K562 (cell line): ENCODE data around the gene ALDH6A1. TPM values are rescaled to one million over a fixed set of nuclear protein-coding genes. Genes with fewer than 3 reads are reported as not detected.

ENCODE experiments used
- ARID4B ChIP-seq: sonication (generic); formaldehyde crosslinking; IDR thresholded peaks from 2 replicates; pipeline ENCODE4 v1.8.0; 2022; ENCODE audit warnings: mild to moderate bottlenecking, missing genetic modification reagents
- ARNT ChIP-seq, 2 experiments: fragments of 450-650 bp; IDR thresholded peaks; 2 replicates each; pipeline ENCODE4 v1.6.1; 2016; ENCODE audit warnings: mild to moderate bottlenecking in 1 of 2
- CBFB ChIP-seq: sonication (generic); formaldehyde crosslinking; IDR thresholded peaks from 2 replicates; pipeline ENCODE4 v1.4.0; 2020; ENCODE audit warnings: mild to moderate bottlenecking, missing genetic modification reagents
- EP400 ChIP-seq: fragments of 450-650 bp; IDR thresholded peaks from 2 replicates; pipeline ENCODE4 v1.6.1; 2017; ENCODE audit warnings: antibody characterized with exemption, mild to moderate bottlenecking, moderate library complexity
- ID3 ChIP-seq, 2 experiments: fragments of 250-450 bp in 1 of 2; fragments of 450-650 bp in 1 of 2; sonication (Bioruptor Pico) in 1 of 2; IDR thresholded peaks; 2 replicates each; pipeline versions ENCODE4 v1.6.1 to v1.8.0; 2016 to 2021; ENCODE audit warnings: mild to moderate bottlenecking in 2 of 2, moderate library complexity in 2 of 2, missing compliant biosample characterization in 1 of 2, missing genetic modification characterization in 1 of 2
- KAT7 ChIP-seq: sonication (generic); formaldehyde crosslinking; IDR thresholded peaks from 2 replicates; pipeline ENCODE4 v1.8.0; 2022; ENCODE audit warnings: missing genetic modification reagents, mild to moderate bottlenecking, borderline replicate concordance
- MAZ ChIP-seq, 2 experiments: fragments of 450-650 bp in 1 of 2; sonication (generic) in 1 of 2; formaldehyde crosslinking; IDR thresholded peaks in 1 of 2; conservative IDR thresholded peaks in 1 of 2; 2 replicates each; pipeline versions ENCODE4 v1.4.0 to v1.5.0; 2020; ENCODE audit warnings: mild to moderate bottlenecking in 1 of 2, missing genetic modification reagents in 1 of 2
- NKRF ChIP-seq: fragments of 450-650 bp; IDR thresholded peaks from 2 replicates; pipeline ENCODE4 v1.6.1; 2016; ENCODE audit warnings: borderline replicate concordance
- PHF20 ChIP-seq: fragments of 450-650 bp; IDR thresholded peaks from 2 replicates; pipeline ENCODE4 v1.6.1; 2018; ENCODE audit not compliant: partially characterized antibody
- POLR2B ChIP-seq: fragments of 450-650 bp; IDR thresholded peaks from 2 replicates; pipeline ENCODE4 v1.6.1; 2018; ENCODE audit warnings: low read depth; ENCODE audit not compliant: partially characterized antibody
- TAF7 ChIP-seq: fragments of 450-650 bp; IDR thresholded peaks from 2 replicates; pipeline ENCODE4 v1.6.1; 2016; ENCODE audit warnings: missing genetic modification characterization, missing compliant biosample characterization
- ZNF23 ChIP-seq: fragments of 250-450 bp; sonication (Bioruptor Pico); IDR thresholded peaks from 2 replicates; pipeline ENCODE4 v1.4.0; 2020; ENCODE audit warnings: mild to moderate bottlenecking
- polyA plus RNA-seq, 8 experiments: library from polyadenylated mRNA; depleted of rRNA in 4 of 8; stranded (reverse) in 5 of 8; unstranded in 3 of 8; fragments of >200 nt; fragmentation: Nextera tagmentation in 2 of 8; fragmentation: Illumina TruSeq in 1 of 8; extraction: Ambion mirVana in 2 of 8; extraction: Trizol in 1 of 8; gene quantifications; 2 replicates each; pipeline versions ENCODE4 v1.2.1 to v1.2.3, GENCODE V29; 2011 to 2014; ENCODE audit warnings: inconsistent platforms in 1 of 8, missing spikeins in 1 of 8
- total RNA-seq, 7 experiments: library from RNA; depleted of rRNA in 6 of 7; stranded (reverse); fragments of >200 nt in 6 of 7; fragmentation: Illumina TruSeq in 2 of 7; extraction: Trizol in 2 of 7; gene quantifications; 2 replicates each; pipeline versions ENCODE4 v1.2.1 to v1.2.3, GENCODE V29; 2011 to 2021; ENCODE audit warnings: low replicate concordance in 1 of 7
- TF ChIP-seq, protein P1 (sequence below), 2 experiments: fragments of 450-650 bp in 1 of 2; sonication (generic) in 1 of 2; formaldehyde crosslinking in 1 of 2; IDR thresholded peaks in 1 of 2; conservative IDR thresholded peaks in 1 of 2; 2 replicates each; pipeline versions ENCODE4 v1.6.1 to v1.8.1; 2016 to 2023; ENCODE audit warnings: mild to moderate bottlenecking in 2 of 2, moderate library complexity in 2 of 2, inconsistent platforms in 1 of 2, missing genetic modification reagents in 1 of 2
- TF ChIP-seq, protein P2 (sequence below): fragments of 450-650 bp; formaldehyde crosslinking; conservative IDR thresholded peaks from 2 replicates; pipeline ENCODE4 v1.4.0; 2022; ENCODE audit warnings: mild to moderate bottlenecking, missing genetic modification characterization
- TF ChIP-seq, protein P3 (sequence below): sonication (generic); formaldehyde crosslinking; IDR thresholded peaks from 2 replicates; pipeline ENCODE4 v1.8.0; 2022; ENCODE audit warnings: mild to moderate bottlenecking, missing genetic modification reagents

ALDH6A1 gene
- total and polyA plus RNA-seq, 9 of the 15 experiments (the other 6 are each of a cell fraction or from before 2014, with no cell fraction given): 3.1 to 11.5 (median 4.6) TPM

DNA sequence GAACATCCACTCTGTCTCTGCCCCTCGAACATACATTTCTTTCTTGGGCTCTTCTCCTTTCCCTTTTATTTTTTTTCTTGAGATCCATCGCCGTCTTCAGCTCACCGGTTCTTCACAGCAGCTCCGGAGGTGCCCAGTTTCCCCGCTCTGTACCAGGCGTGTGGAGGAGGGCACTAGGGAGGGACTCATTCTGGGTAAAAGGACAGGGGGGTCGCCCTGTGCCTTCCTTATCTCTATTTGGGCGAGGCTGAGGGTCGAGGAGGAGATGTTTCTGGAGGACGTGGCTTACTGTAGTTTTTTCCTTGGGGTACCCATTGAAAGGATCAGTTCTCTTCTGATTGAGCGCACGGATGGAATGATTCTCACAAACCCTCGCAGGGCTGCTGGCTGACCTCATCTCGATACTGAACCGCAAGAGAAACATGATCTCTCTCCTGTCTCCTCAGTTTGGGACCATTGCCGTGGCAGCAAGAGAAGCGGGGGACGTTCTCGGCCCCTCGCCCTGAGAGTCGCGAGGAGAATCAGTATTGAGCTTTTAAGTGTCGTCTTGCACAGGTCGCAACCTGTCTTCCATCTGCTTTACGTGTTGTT, 889 bp upstream of the ALDH6A1 start (continued):
- TF ChIP-seq, protein P1, sequence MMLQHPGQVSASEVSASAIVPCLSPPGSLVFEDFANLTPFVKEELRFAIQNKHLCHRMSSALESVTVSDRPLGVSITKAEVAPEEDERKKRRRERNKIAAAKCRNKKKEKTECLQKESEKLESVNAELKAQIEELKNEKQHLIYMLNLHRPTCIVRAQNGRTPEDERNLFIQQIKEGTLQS (IDR thresholded peaks at IDR 0.05): 0 out of 2 replicates have a peak, but pooled peaks have one; percentile 5
- TF ChIP-seq, protein P1 (CRISPR knock-in tag; conservative IDR thresholded peaks at IDR 0.05): no peak
- peak; percentile 97 for TF ChIP-seq PHF20
- TF ChIP-seq KAT7 (CRISPR knock-in tag): peak; percentile 50; the same call in 1 of the 2 replicates
- peak in 1 of 2 experiments; percentile 0; a peak in 1 of 4 replicates for TF ChIP-seq MAZ (CRISPR knock-in tag; conservative IDR thresholded peaks at IDR 0.05 in 1 of 2, IDR thresholded peaks at IDR 0.05 in 1 of 2)
- peak; percentile 3 to 76; a peak in 2 of 4 replicates for TF ChIP-seq ARNT (IDR thresholded peaks at IDR 0.05)
- peak; percentile 96 for TF ChIP-seq NKRF
- TF ChIP-seq ARID4B (CRISPR knock-in tag): peak; percentile 44; the same call in 1 of the 2 replicates
- no peak for TF ChIP-seq ID3 (CRISPR knock-in tag; IDR thresholded peaks at IDR 0.05)
- TF ChIP-seq ID3 (tag; IDR thresholded peaks at IDR 0.05): peak; percentile 52; the same call in 1 of the 2 replicates
- TF ChIP-seq POLR2B: peak; percentile 49
- no peak for TF ChIP-seq CBFB
- TF ChIP-seq, protein P2, sequence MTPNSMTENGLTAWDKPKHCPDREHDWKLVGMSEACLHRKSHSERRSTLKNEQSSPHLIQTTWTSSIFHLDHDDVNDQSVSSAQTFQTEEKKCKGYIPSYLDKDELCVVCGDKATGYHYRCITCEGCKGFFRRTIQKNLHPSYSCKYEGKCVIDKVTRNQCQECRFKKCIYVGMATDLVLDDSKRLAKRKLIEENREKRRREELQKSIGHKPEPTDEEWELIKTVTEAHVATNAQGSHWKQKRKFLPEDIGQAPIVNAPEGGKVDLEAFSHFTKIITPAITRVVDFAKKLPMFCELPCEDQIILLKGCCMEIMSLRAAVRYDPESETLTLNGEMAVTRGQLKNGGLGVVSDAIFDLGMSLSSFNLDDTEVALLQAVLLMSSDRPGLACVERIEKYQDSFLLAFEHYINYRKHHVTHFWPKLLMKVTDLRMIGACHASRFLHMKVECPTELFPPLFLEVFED (CRISPR knock-in tag): 0 out of 2 replicates have a peak, but pooled peaks have one; percentile 33
- TF ChIP-seq TAF7 (tag): peak; percentile 61; the same call in 1 of the 2 replicates
- TF ChIP-seq EP400: 0 out of 2 replicates have a peak, but pooled peaks have one; percentile 33
- no peak for TF ChIP-seq ZNF23 (CRISPR knock-in tag)
- TF ChIP-seq, protein P3, sequence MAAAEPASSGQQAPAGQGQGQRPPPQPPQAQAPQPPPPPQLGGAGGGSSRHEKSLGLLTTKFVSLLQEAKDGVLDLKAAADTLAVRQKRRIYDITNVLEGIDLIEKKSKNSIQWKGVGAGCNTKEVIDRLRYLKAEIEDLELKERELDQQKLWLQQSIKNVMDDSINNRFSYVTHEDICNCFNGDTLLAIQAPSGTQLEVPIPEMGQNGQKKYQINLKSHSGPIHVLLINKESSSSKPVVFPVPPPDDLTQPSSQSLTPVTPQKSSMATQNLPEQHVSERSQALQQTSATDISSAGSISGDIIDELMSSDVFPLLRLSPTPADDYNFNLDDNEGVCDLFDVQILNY (CRISPR knock-in tag): no peak
